Measurements from ENCODE around the gene IKZF2.

IKZF2 gene

DNA sequence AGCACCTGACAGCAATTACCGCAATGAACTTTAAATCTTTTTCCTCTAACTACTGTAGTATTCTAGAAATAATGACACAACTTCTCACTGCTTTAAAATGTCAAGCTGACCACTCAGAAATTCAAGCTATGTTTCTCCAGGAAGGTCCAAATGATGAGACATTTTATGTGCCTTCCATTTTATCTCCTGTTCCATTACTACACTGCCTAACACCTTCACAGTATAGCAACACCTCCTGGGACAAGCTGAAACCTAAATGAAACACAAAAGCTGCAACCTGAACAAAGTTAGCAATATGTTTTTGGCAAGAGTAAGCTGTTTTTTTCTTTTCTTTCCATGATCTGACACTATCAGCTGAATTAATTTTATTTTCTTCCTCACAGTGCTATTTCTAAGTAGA lies 81.9 kb downstream of the IKZF2 start:
- CTCF ChIA-PET: interaction anchor here (1.2 kb wide), 1 partner anchor 56 kb away, joined by 4 read pairs; no protein-coding TSS in a partner anchor
- H3K4me1 ChIP-seq (ENCODE audit: control extremely low read depth in 1 of 4, control insufficient read depth in 4 of 4, insufficient read depth in 4 of 4, low read length in 3 of 4): peaks cover 5 to 45% (median 12%) of the 10 kb centered on the region in 4 experiments
- no peak for DNase-seq
- POLR2A ChIA-PET: no interaction called here
- H3K27ac ChIP-seq (ENCODE audit: insufficient read depth in 1 of 2, low read depth in 1 of 2, low read length in 2 of 2, poor library complexity in 1 of 2, severe bottlenecking in 2 of 2): no peak overlapping the region
- no peaks in the 10 kb centered on the region for H3K9me3 ChIP-seq (ENCODE audit: control extremely low read depth in 1 of 5, control insufficient read depth in 4 of 5, insufficient read depth in 2 of 5, low read depth in 1 of 5, low read length in 4 of 5)
- H3K27me3 ChIP-seq (replicated peaks in 2 of 5; ENCODE audit: control insufficient read depth in 4 of 5, insufficient read depth in 5 of 5, low read length in 4 of 5): no peaks in the 10 kb centered on the region
- peak overlapping the region in 1 of 7 experiments; percentile 19 for H3K4me3 ChIP-seq (ENCODE audit: control insufficient read depth in 1 of 7, extremely low read depth in 1 of 7, insufficient read depth in 4 of 7, low read depth in 2 of 7, low read length in 6 of 7)
- H3K36me3 ChIP-seq (ENCODE audit: control insufficient read depth in 4 of 4, insufficient read depth in 4 of 4, low read length in 3 of 4): no peaks in the 10 kb centered on the region
- WGBS (ENCODE audit: insufficient coverage): no CpG with 5 or more reads among the region's 1 CpG

DNA sequence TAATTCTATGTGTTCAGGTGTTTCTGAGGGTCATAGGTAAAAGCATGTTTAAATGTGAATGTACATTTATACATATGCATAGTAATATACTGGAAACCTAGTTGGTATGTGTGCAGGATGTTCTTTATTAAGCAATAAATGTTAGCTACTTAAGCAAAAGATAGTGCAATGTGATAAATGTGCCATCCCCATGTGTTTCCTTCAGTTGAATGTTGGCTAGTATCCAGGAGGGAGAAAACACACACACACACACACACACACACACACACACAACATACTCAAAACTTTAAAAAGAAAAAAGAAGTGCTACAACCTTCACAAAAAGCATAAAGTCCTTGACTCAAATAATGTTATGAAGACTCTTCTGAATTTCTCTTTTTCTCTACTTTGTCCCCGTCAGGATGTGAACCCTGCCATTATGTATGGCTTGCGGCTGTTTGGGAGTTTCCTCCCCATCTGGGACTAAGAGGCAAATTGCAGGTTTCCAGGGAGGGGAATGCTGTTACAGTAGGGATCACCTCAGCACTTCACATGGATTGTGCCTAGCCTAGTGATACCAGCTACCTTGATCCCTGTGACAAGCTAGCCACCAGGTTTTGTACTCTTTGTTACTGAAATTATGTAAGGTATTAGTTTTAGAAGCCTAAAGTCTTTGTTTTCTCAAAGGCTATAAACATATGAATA lies 82.6 kb downstream of the IKZF2 start:
- peak in 2 of 3 donors; percentile 52 to 69 for DNase-seq
- Histone ChIP-seq H3K27ac (ENCODE audit: insufficient read depth in 1 of 2, low read depth in 1 of 2, low read length in 2 of 2, poor library complexity in 1 of 2, severe bottlenecking in 2 of 2) (no peak overlapping the region), H3K4me3 (ENCODE audit: control insufficient read depth in 1 of 7, extremely low read depth in 1 of 7, insufficient read depth in 4 of 7, low read depth in 2 of 7, low read length in 6 of 7) (no peak overlapping the region), H3K27me3 (replicated peaks in 2 of 5; ENCODE audit: control insufficient read depth in 4 of 5, insufficient read depth in 5 of 5, low read length in 4 of 5) (no peaks in the 10 kb centered on the region), H3K4me1 (ENCODE audit: control extremely low read depth in 1 of 4, control insufficient read depth in 4 of 4, insufficient read depth in 4 of 4, low read length in 3 of 4) (peaks cover 5 to 45% (median 12%) of the 10 kb centered on the region in 4 experiments), H3K9me3 (ENCODE audit: control extremely low read depth in 1 of 5, control insufficient read depth in 4 of 5, insufficient read depth in 2 of 5, low read depth in 1 of 5, low read length in 4 of 5) (no peaks in the 10 kb centered on the region), H3K36me3 (ENCODE audit: control insufficient read depth in 4 of 4, insufficient read depth in 4 of 4, low read length in 3 of 4) (no peaks in the 10 kb centered on the region)
- POLR2A ChIA-PET: no interaction called here
- 100% methylated on average over 1 of the region's 2 CpGs for WGBS (ENCODE audit: insufficient coverage)
- CTCF ChIA-PET: interaction anchor here (1.2 to 1.8 kb wide), 2 partner anchors 30 to 57 kb away, joined by 4 to 6 read pairs; no protein-coding TSS in a partner anchor

DNA sequence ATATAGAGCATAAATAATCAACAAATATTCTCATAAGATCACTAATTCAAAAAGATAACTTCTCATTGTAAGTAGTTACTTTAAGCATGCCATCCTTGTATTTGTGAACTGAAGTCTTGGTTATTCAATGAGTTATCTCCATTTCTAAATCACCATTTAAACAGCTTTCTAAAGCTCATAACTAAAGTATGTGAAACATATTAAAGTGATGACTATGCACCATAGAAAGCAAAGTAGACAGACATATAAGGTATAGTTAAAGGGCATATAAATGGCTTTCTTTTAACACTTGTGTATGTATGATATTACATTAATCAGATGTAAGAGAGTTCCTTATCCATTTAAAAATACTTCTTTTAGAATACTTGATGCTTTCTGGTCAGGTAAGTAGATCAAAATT lies 83.5 kb downstream of the IKZF2 start:
- POLR2A ChIA-PET: no interaction called here
- DNase-seq: no peak
- Histone ChIP-seq H3K36me3 (ENCODE audit: control insufficient read depth in 4 of 4, insufficient read depth in 4 of 4, low read length in 3 of 4) (no peaks in the 10 kb centered on the region), H3K27ac (ENCODE audit: insufficient read depth in 1 of 2, low read depth in 1 of 2, low read length in 2 of 2, poor library complexity in 1 of 2, severe bottlenecking in 2 of 2) (no peak overlapping the region), H3K4me1 (ENCODE audit: control extremely low read depth in 1 of 4, control insufficient read depth in 4 of 4, insufficient read depth in 4 of 4, low read length in 3 of 4) (peaks cover 5 to 45% (median 12%) of the 10 kb centered on the region in 4 experiments), H3K9me3 (ENCODE audit: control extremely low read depth in 1 of 5, control insufficient read depth in 4 of 5, insufficient read depth in 2 of 5, low read depth in 1 of 5, low read length in 4 of 5) (no peaks in the 10 kb centered on the region), H3K4me3 (ENCODE audit: control insufficient read depth in 1 of 7, extremely low read depth in 1 of 7, insufficient read depth in 4 of 7, low read depth in 2 of 7, low read length in 6 of 7) (no peak overlapping the region), H3K27me3 (replicated peaks in 2 of 5; ENCODE audit: control insufficient read depth in 4 of 5, insufficient read depth in 5 of 5, low read length in 4 of 5) (no peaks in the 10 kb centered on the region)
- CTCF ChIA-PET: interaction anchor here (1.8 kb wide), 1 partner anchor 29 kb away, joined by 6 read pairs; no protein-coding TSS in a partner anchor

DNA sequence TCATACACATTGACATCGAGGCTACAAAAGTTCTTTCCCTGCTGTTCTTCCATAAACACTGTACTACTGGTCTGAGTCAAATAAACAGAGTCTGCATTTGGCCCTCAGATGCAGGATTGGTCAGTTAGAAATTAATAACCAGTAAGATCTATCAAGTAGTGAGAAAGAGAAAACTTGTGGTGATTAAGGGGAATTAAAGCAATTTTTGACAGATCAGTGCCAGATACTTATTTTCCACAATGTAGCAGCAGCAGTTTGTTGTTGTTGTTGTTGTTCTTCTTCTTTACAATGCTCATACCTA lies 85.0 kb downstream of the IKZF2 start:
- Histone ChIP-seq H3K27me3 (replicated peaks in 2 of 5; ENCODE audit: control insufficient read depth in 4 of 5, insufficient read depth in 5 of 5, low read length in 4 of 5) (no peaks in the 10 kb centered on the region), H3K27ac (ENCODE audit: insufficient read depth in 1 of 2, low read depth in 1 of 2, low read length in 2 of 2, poor library complexity in 1 of 2, severe bottlenecking in 2 of 2) (no peak overlapping the region), H3K36me3 (ENCODE audit: control insufficient read depth in 4 of 4, insufficient read depth in 4 of 4, low read length in 3 of 4) (no peaks in the 10 kb centered on the region), H3K4me3 (ENCODE audit: control insufficient read depth in 1 of 7, extremely low read depth in 1 of 7, insufficient read depth in 4 of 7, low read depth in 2 of 7, low read length in 6 of 7) (peak overlapping the region in 4 of 7 experiments; percentile 30 to 51 (median 48)), H3K9me3 (ENCODE audit: control extremely low read depth in 1 of 5, control insufficient read depth in 4 of 5, insufficient read depth in 2 of 5, low read depth in 1 of 5, low read length in 4 of 5) (no peaks in the 10 kb centered on the region), H3K4me1 (ENCODE audit: control extremely low read depth in 1 of 4, control insufficient read depth in 4 of 4, insufficient read depth in 4 of 4, low read length in 3 of 4) (peaks cover 5 to 45% (median 12%) of the 10 kb centered on the region in 4 experiments)
- no peak for DNase-seq
- POLR2A ChIA-PET: no interaction called here
- CTCF ChIA-PET: interaction anchor here (1.0 kb wide), 1 partner anchor 11 kb away, joined by 3 read pairs; no protein-coding TSS in a partner anchor
- WGBS (ENCODE audit: insufficient coverage): 100% methylated on average over 1 of the region's 1 CpG

DNA sequence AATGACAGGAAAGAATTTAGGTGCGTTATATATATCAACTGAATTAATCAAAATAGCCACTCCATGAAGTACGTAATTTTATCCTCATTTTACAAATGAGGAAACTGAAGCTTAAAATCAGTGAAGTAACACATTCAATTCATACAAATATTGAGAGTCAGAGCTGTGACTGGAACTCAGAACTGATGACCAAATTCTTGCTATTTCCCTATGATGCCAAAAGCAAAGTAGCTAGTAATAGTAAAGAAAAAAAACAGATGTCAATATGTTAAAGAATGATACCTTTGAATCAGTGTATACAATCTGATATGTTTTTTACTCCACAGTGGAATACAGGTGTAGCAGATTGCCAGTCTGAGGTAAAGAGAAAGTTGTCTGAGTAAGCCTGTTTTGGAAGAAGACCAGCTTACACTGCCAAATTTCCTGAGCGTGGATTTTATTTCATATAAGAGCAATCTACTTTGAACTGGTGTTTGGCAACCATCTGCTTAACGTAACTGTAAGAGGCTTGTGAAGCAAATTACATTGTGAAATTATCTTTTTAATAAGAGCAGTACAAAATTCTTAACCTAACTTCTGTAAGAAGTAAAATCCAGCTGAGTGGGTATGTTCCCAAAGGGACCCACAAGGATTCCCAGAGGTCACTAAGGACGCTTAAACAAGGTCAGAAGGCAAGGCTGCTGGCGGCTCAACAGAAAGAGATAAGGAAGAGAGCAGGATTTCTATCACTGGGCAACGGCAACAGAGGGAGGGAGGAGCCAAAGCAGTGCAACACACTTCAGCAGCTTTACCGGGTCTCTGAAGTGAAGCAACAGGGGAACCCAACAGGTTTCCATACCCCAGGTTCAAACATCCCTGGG lies 85.6 kb downstream of the IKZF2 start:
- Histone ChIP-seq H3K9me3 (ENCODE audit: control extremely low read depth in 1 of 5, control insufficient read depth in 4 of 5, insufficient read depth in 2 of 5, low read depth in 1 of 5, low read length in 4 of 5) (no peaks in the 10 kb centered on the region), H3K27ac (ENCODE audit: insufficient read depth in 1 of 2, low read depth in 1 of 2, low read length in 2 of 2, poor library complexity in 1 of 2, severe bottlenecking in 2 of 2) (peak overlapping the region in 1 of 2 experiments; percentile 68), H3K27me3 (replicated peaks in 2 of 5; ENCODE audit: control insufficient read depth in 4 of 5, insufficient read depth in 5 of 5, low read length in 4 of 5) (no peaks in the 10 kb centered on the region), H3K36me3 (ENCODE audit: control insufficient read depth in 4 of 4, insufficient read depth in 4 of 4, low read length in 3 of 4) (no peaks in the 10 kb centered on the region), H3K4me1 (ENCODE audit: control extremely low read depth in 1 of 4, control insufficient read depth in 4 of 4, insufficient read depth in 4 of 4, low read length in 3 of 4) (peaks cover 5 to 43% (median 11%) of the 10 kb centered on the region in 4 experiments), H3K4me3 (ENCODE audit: control insufficient read depth in 1 of 7, extremely low read depth in 1 of 7, insufficient read depth in 4 of 7, low read depth in 2 of 7, low read length in 6 of 7) (peak overlapping the region in 4 of 7 experiments; percentile 30 to 51 (median 48))
- CTCF ChIA-PET: interaction anchor here (1.0 kb wide), 1 partner anchor 12 kb away, joined by 3 read pairs; no protein-coding TSS in a partner anchor
- WGBS (ENCODE audit: insufficient coverage): 35% methylated on average over 4 of the region's 8 CpGs
- POLR2A ChIA-PET: no interaction called here
- DNase-seq: peak in 2 of 3 donors; percentile 51 to 63

DNA sequence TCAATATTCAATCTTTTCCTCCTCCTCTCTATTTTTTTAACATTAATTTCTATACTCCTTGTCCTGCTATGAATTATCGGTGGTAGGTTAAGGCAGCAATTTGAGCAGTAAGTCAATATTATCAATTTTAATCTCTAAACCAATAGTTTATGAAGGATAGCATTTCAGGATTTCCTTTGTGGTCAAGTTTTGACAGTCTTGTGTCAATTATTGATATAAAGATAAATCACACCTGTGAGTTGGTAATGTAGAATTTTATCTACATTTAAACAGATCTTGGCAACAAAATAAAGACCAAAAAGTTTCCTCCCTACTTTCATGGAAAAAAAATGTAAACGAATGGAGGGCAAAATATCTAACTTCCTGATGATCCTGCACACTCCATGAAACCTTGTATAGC lies 87.3 kb downstream of the IKZF2 start:
- ChIA-PET CTCF (no interaction called here), POLR2A (no interaction called here)
- Histone ChIP-seq H3K4me1 (ENCODE audit: control extremely low read depth in 1 of 4, control insufficient read depth in 4 of 4, insufficient read depth in 4 of 4, low read length in 3 of 4) (peaks cover 5 to 26% (median 8%) of the 10 kb centered on the region in 4 experiments), H3K27ac (ENCODE audit: insufficient read depth in 1 of 2, low read depth in 1 of 2, low read length in 2 of 2, poor library complexity in 1 of 2, severe bottlenecking in 2 of 2) (no peak overlapping the region), H3K27me3 (replicated peaks in 2 of 5; ENCODE audit: control insufficient read depth in 4 of 5, insufficient read depth in 5 of 5, low read length in 4 of 5) (no peaks in the 10 kb centered on the region), H3K9me3 (ENCODE audit: control extremely low read depth in 1 of 5, control insufficient read depth in 4 of 5, insufficient read depth in 2 of 5, low read depth in 1 of 5, low read length in 4 of 5) (no peaks in the 10 kb centered on the region), H3K36me3 (ENCODE audit: control insufficient read depth in 4 of 4, insufficient read depth in 4 of 4, low read length in 3 of 4) (no peaks in the 10 kb centered on the region), H3K4me3 (ENCODE audit: control insufficient read depth in 1 of 7, extremely low read depth in 1 of 7, insufficient read depth in 4 of 7, low read depth in 2 of 7, low read length in 6 of 7) (no peak overlapping the region)
- DNase-seq: no peak
- WGBS (ENCODE audit: insufficient coverage): 67% methylated on average over 1 of the region's 2 CpGs

DNA sequence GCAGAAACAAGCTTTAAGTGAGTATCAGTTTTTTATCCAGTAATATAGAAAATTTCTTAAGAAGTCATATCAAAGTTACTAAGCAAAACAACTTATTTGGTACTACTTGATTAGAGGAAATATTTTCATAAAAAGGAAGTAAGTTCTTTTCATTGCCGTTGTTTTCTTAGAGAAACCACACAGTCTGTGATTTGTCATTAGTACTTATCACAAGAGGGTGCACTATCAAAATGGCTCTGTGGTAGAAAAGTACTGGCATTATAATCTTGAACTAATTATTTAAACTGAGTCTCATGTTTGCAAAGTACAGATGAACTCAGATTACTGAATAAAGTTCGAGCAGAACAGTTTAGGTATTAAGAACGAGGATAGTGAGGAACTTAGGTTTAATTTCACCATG lies 93.4 kb downstream of the IKZF2 start:
- Histone ChIP-seq H3K36me3 (ENCODE audit: control insufficient read depth in 4 of 4, insufficient read depth in 4 of 4, low read length in 3 of 4) (peaks cover 0 to 7% (median 4%) of the 10 kb centered on the region in 4 experiments), H3K4me1 (ENCODE audit: control extremely low read depth in 1 of 4, control insufficient read depth in 4 of 4, insufficient read depth in 4 of 4, low read length in 3 of 4) (no peaks in the 10 kb centered on the region), H3K27me3 (replicated peaks in 2 of 5; ENCODE audit: control insufficient read depth in 4 of 5, insufficient read depth in 5 of 5, low read length in 4 of 5) (no peaks in the 10 kb centered on the region), H3K4me3 (ENCODE audit: control insufficient read depth in 1 of 7, extremely low read depth in 1 of 7, insufficient read depth in 4 of 7, low read depth in 2 of 7, low read length in 6 of 7) (no peak overlapping the region), H3K27ac (ENCODE audit: insufficient read depth in 1 of 2, low read depth in 1 of 2, low read length in 2 of 2, poor library complexity in 1 of 2, severe bottlenecking in 2 of 2) (no peak overlapping the region), H3K9me3 (ENCODE audit: control extremely low read depth in 1 of 5, control insufficient read depth in 4 of 5, insufficient read depth in 2 of 5, low read depth in 1 of 5, low read length in 4 of 5) (no peaks in the 10 kb centered on the region)
- CTCF ChIA-PET: interaction anchor here (1.0 kb wide), 1 partner anchor 11 kb away, joined by 3 read pairs; no protein-coding TSS in a partner anchor
- peak in 2 of 3 donors; percentile 24 to 48 for DNase-seq
- WGBS (ENCODE audit: insufficient coverage): 80% methylated on average over 1 of the region's 3 CpGs
- POLR2A ChIA-PET: no interaction called here

All from common myeloid progenitor, CD34-positive (primary cell).